GM19438 (cell line): ENCODE data around the gene ITPKB.
A peak's percentile ranks its signal among the peaks of the same experiment; 100 is the strongest.

Experiments
- ATAC-seq: cut with Tn5 transposase; IDR thresholded peaks from one replicate; pipeline ENCODE4 v1.9.1; 2021; ENCODE audit warnings: low read depth; ENCODE audit not compliant: unreplicated experiment

ITPKB gene

DNA sequence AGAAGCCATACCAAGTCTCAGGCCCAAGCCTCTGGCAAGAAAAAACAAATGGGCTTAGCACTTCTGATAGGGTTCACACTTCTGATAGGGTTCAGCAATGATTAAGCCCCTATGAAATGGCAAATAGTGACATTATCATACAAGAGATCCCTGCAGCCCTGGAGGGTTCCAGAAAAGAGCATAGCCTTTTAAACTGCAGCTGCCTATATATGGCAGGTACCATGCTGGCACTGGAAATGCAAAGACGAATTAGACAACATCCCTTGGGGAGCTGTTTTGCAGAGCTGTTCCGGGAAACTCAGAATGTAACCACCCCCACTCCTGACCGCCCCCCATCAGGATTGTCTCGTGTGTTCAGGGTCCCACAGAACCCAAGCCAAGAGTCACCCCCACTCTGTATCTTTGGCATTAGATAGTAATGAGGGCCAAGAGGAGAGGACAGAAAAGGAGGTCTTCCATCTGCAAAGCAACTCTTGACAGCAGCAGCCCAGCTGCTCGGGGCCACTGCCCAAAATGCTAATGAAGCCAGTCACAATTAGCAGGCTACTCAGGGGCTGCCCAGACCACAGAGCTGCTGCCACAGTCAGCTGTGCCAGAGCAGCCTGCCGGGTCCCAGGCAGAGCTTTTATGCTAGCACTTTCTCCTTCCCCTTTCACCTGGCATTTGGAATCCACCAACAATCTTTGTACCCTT lies 50.9 kb downstream of the ITPKB start:
- no peak for ATAC-seq

DNA sequence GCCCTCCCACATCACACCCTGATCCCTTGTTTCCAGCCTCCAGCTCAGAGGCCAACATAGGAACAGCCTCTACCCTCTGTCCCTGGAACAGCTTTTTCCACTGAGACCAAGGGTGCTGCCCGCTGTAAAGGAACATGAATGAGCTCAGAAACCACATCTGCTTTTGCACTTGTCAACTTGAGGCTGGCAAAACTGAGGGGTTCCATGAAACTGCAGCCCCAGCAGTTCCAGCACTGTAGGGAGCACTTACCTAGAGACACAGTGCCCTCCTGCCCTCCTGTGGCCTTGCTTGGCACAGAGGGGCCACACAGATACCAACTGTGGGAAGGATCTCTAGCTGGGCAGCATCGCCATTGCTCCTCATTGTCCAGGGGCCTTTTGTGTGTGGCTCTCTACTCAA lies 51.7 kb downstream of the ITPKB start:
- ATAC-seq = no peak

DNA sequence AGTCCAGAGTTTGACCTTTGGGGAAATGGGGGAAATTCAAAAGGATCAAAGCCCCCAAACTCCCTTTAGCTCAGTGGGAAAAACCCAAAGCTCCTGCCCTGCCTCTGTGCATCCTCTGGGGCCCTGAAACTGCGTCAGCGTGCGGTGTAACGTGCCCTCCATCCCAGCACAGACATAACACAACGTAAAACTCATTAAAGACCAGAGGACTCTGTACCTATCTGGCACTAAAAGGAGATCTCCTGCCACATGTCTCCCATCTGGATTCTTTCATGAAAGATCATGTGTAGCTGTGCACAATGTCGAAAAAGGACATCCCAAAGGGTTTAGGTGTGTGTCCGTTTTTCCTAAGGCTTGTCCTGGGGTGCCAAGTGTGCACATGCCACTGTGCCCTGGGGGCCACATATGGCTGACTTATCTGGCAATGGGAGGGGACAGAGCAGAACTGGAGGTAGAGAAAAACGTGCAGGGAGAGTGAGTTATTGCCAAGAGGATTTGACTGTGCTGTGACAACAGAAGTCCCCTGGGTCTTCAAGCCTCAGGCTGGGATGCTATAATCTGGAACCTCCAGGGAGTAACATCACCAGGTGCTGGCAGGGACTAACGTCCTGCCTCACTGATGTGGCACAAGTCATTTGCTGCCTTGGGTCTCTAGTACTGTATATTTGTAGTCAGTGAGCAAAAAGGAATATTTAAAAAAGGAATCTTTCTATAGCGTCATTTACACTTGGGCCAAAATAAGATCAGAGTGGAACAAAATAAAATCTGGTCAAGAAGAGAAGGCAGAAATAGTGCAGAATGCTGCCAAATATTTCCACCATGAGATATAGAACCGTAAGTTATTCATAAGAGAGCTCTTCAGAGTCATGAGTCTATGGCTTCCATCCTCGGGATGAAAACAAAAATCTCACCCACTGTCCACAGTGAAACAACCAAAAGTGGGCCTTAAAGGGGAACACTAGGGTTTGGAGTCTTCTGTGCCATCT lies 52.3 kb downstream of the ITPKB start:
- no peak for ATAC-seq

DNA sequence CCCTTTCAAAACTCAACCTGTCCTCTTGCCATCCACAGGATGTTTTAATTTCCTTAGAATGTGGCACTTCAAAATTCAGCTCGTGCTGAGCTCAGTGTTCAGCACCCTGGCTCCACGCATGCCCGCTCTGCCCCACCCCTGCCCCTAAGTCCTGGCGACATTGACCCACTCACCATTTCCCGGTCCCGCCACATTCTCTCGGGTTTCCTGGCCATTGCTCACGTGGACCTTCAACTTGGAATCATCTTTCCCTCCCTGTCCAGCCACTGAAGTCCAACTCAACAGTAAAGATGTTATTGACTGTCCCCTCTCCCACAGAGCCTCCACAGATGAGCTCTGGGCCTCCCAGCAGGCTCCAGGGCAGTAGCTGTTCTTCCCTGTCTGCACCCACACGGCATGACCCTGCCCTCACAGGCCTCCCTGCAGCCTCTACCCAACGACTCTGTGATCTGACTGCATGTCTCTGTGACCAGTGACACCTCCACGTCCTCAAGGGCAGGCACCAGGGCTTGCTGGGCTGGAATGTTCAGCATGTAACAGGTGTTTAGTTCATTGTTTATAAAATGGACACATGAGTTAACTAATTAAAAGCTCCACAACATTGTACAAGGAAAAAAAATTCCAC lies 53.8 kb downstream of the ITPKB start:
- no peak for ATAC-seq

DNA sequence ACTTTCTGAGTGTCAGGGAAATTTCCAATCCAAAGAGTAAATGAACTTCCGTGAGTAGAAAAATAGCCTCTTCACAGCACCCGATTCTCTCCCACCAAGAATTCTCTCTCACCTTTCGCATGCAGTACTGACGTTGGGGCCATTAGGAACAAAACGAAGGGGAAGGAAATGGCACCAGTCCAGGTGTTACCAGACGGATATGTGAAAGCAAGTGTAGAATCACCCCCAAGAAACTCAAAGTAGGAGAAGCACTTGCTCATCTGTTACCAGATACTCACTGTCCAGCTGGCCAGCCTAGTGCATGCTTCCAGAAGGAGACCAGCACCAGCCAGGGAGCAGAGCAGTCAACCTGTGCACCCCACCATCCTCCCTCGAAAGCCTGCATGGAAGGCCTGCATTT lies 55.1 kb downstream of the ITPKB start:
- no peak for ATAC-seq

DNA sequence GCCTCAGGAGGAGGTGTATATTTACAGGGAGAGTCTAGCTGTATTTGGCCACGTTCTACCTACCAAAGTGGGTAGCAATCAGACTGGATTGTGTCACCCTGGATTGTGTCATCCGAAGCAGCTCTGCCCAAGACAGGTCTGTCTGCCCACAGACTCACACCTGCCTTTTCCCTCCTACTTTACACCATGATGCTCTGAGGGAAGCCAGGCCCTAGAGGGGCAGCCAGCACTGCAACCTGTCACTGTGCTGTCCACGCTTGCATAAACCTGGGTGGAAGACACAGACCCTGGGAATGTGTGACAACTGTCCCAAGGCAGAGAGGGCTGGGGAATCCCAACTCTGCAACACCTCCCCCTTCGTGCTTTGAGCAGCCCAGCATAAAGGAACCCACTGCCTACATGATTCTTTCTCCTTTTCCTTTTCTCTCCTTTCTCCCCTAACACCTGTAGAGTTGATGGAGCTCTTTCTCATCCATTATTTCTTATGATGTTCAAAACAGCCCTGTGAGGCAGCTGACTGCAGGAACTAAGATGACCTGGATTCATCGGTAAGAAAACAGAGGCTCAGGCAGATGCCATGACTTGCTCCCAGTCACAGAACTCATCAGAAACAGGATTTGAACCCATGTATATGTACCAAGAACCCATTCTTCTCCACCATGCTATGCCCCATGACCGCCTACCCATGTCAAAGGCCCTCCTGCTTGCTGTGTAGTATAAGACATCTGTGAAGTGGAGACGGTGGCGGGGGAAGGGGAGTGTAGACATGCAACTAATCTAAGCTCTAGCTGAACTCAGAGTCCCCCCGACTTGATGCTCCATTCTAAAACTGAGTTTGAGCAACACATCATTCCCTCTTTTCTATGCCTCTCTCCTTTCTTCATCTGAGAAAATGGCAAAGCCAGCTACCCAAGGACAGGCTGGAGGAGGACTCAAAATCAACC lies 55.9 kb downstream of the ITPKB start:
- ATAC-seq = no peak

DNA sequence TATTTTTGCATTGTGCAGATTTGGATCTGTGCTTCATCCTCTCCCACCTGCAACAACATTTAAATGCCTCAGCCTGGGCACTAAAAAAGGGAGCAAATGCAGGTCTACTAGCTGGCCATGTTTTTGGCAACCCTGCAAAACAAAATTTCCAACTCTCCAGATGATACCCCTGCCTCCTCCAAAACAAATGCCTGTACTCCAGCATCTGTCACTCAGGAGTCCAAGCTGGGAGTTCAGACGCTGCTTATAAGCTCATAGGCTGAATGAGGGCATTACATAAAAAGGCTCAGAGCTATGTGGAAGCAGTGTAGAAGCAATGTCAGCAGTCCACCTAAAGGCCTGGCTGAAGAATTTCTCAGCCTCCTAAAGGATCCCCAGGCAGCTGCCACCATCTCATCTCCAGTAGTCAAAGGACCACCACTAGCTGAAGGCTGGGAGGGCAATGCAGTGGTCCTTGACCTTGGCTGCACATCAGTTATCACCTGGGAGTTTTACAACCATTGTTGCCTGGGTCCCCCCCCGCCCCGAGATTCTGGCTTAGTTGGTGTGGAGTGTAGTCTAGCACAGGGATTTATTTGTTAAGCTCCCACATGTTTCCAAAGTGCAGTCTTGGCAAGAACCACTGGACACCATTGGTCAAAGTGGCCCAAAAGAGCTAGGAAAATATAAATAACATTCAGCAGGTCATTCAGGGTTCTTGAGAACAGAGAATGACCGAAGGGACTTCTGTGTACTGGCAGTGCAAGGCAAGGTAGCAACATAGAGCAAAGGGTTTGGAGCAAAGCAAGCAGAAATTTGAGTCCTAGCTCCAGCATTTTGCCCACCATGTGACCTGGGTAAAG lies 57.2 kb downstream of the ITPKB start:
- no peak for ATAC-seq

DNA sequence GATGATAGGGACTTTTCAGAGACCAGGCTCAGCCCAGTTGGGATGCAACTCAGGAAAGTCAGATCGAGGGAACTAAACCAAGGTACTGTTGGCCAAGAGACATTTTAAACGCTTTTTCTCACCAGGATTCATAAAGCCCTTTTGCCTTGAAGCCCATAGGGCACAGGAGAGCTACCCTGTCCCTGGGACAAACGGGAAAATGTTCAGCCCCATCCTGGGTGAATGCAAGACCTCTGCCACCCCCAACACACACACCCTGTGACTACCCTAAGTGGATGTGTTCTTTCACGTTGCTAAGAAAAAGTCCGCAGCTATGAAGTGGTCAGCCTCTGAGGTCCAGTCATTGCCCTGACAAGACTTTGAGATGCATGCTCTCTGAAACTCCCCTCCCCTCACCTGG lies 58.4 kb downstream of the ITPKB start:
- no peak for ATAC-seq

DNA sequence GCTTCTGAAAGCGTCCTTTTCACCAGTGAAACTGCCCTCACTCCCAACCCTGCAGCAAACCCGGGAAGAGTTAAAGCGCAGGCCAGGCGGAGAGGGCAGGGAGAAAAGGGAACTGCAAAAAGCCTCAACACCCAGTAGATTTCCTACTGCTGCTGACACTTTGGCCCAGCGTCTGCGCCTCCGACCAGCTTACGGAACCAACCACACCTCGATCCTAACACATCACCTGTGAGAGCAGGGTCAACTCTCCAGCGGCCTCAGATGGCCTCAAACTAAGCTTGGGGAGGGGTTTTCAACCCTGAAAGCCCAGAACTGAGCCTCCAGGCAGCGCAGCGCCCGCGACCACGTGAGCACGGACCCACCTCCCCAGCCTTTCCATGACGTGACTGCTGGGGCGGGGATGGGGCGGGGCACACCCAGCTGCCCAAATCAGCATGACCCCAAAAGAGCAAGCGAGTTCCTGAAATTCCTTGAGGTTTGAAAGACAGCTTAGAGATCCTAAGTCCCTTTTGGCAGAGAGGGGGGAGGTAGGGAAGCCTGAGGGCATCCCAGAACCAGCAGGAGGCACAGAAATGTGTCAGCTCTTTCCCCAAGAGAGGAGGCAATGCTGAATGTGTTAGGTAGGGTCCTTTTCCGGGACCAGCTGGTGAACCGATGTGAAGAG lies 59.1 kb downstream of the ITPKB start:
- ATAC-seq = peak; percentile 41

DNA sequence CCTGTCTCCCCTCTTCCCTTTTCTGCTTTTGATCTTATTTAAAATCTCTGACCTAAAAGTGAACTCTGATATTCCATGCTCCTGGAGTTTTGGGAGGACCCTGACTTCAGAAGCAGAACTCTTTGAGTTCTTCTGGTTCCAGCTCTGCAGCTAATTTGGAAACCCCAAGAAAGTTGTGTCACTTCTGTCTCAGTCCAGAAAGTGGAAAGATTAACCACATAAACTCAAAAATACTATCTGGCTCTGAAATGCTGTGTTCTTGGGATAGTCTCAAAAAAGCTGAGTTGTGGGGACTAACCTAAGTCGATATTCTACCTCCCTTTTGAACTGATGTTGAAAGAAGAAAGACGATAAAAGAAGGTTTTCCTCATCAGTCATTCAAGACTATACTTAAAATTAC lies 59.8 kb downstream of the ITPKB start:
- ATAC-seq = no peak

DNA sequence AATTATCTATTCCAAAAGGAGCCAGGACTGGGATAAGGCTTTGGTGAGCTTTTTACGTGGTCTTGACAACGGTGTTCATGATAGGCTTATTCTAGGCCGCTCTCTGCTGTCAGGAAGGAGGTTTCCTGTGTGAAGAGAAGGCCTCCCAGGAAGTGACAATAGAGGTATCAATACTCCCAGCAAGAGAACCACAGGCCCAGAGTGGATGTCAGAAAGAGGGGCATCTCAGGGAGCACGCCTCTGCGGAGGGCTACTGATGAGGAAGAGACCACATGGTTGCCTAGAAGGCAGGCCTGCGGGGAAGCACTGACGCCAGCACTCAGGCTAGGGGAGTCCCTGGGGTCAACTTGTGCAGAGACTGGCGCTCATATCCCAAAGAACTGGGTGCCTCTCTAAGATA lies 60.4 kb downstream of the ITPKB start:
- ATAC-seq = no peak

DNA sequence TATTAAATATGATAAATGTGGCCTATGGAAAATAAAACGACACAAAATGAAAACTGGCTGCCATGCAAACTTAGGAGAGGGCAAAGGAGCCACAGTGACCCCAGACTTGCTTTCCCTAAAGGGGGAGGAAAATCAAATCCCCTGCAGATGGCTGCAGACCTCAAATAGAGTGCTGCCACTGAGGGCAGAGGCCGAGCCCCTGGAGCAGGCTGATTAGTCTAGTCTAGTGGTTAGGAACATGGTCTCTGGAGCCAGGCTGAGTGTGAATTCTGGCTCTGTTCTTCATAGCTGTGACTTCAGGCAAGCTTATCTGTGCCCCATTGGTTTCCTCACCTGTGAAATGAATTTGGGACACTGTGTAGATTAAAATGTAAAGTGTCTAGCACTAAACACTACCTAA lies 60.8 kb downstream of the ITPKB start:
- ATAC-seq = no peak

DNA sequence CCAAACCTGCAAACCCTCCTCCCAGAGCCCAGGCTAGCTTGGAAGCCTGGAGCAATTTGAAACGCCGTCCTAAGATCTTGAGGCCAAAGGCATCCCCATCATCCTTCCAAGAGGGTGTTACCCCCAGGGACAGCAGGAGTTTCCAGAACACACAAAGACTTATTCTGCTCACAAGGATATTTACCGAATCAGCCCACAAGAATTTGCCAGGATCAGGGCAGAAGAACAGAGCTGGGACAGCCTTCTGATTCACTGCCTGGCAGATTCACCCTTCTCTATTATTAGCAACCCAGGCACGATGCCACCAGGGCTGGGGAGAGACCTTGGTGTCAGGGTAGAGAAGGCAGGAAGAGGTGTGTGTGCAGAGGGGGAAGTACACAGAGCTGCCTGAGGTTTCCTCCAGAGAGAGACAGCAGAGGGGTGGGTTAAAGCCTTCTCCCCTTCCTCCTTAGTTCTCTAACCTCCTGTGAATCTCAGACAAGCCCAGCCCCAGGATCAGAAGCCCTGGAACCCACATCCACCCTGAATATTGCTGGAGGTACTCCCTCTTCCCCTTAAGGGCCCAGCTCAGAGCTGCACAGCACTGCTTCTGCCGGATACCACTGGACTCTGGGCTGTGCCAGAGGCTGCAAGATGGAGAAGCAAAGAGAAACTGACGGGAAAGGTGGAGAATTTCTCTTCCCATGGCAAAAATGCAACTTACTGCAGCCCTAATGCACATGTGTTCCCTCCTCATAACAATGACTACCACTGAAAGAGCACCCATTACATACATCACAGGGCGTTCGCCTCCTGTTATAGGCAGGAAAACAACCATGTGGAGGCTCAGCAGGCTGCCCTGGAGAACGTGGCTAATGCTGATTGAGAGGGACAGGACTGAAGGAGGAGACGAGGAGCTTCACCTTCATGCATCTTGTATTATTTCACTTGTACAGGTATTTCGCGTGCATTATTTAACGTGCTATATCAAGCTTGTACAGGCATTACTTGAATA lies 61.8 kb downstream of the ITPKB start:
- ATAC-seq = no peak

DNA sequence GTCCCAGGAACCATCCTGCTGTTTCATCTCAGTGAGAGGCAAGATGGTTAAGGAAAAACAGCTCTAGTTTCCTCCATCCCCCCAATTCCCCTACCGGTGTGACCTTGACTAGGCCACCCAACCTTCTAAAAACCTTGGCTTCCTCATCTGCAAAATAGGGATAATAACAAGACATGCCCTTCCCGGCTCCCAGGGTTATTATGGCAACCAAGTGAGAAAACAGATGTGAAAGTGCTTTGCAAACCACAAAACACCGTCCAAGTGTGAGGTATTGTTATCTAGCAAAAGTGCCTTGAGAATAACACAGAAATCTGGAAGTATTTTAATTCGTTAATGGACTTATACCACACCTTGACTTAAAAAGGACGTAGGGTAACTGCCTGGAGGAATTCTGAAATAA lies 62.7 kb downstream of the ITPKB start:
- no peak for ATAC-seq

DNA sequence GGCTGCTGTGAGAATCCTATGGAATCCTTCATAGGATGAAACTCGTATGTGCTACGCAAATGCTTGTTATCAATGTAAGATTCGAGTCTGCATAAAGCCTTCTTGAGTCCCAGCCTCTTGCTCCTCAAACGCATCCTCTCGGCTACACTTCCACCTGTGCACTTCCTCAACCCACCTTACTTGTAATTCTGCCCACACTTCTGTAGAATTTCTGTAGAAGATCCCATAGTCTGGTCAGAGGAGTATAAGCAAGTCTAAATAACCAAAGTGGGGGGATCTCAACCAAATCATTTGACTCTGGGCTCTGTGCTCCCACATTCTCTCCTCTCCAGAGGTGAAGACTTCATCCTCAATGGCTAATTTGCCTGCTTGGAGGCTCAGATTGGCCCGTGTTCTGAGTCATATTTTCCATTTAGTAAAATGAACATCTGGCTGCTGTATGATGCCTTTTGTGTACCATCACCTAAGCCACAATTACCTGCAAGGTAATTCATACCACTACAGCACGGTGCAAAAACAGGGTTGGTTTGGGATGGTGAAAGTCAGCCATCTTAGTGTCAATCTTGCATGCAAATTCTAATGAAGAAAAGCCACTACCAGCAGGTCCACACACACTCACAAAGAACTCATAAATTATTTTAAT lies 63.2 kb downstream of the ITPKB start:
- ATAC-seq = no peak

DNA sequence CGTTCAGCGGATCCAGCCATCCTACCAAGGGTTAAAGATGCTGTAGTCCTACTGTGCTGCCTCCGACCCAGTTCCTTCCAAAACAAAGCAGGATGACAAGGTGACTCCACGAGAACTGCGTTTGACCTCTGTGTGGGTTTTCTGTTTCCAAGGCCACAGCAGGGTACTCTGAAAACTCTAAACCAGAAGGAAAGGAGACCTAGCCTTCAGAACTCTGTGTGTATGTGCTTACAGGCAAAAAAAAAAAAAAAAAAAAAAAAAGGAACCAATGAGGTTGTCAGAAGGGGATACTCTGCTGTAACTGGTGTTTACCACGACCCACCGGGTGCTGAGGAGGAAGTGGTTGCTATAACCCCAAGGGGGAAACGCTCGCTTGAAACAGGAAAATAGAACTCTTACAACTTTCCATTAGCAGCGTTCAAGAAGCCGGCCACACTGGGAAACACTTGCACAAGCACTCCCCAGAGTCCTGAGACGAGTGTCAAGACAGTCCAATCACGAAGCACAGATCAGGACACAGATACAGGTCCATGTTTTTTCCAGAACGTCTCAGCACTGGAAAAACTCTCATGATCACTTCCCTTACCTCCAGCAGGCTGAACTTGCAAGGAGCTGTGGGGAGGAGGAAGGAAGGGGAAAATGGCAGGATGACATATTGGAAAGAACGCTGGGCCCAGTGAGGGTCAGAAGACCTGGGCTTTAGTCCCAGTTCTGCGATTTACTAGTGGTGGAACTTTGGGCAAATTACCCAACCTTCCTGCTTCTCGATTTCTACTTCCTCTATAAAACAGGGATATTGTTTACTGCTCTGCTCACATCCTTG lies 64.0 kb downstream of the ITPKB start:
- ATAC-seq = peak; percentile 66
